Astrocyte of the cerebellum (primary cell): Measurements from ENCODE around the gene ZNF212.
"Not testable (repeated sequence)": the region's sequence is repeated elsewhere in the genome, so short reads cannot be mapped to it uniquely, and the experiment has no call there.

ENCODE experiments used
- DNase-seq: peaks from one replicate; pipeline ENCODE4 v3.0.0-alpha.2; 2011; ENCODE audit warnings: low read depth
- H3K4me3 ChIP-seq: 2 replicates; pipeline ENCODE4 v1.5.1; 2011; ENCODE audit warnings: mild to moderate bottlenecking, low read depth, low read length, moderate library complexity
- CTCF ChIP-seq: IDR thresholded peaks from 2 replicates; pipeline ENCODE4 v1.5.1; 2012; ENCODE audit warnings: low read length, low read depth, moderate library complexity, mild to moderate bottlenecking; ENCODE audit errors: missing control alignments
- in situ Hi-C: cut with HindIII; loops from 2 replicates; pipeline ENCODE4 v1.10.0; 2017; ENCODE audit warnings: low sequenced_read_pairs

The ZNF212 gene

GRCh38 chr7:149226840-149227494 is 12.5 kb upstream of the ZNF212 start:
- no peak overlapping the region for H3K4me3 ChIP-seq
- no peak for DNase-seq
- no peak for TF ChIP-seq CTCF
- in situ Hi-C loops: no loop called here

GRCh38 chr7:149228831-149229471 is 10.5 kb upstream of the ZNF212 start:
- DNase-seq: no peak
- TF ChIP-seq CTCF: no peak
- in situ Hi-C loops: no loop called here
- no peak overlapping the region for H3K4me3 ChIP-seq

- no peak for DNase-seq
- no peak for TF ChIP-seq CTCF
- H3K4me3 ChIP-seq: no peak overlapping the region
- in situ Hi-C loops: no loop called here
Observed at GRCh38 chr7:149229526-149229925, 9.9 kb upstream of the ZNF212 start.

GRCh38 chr7:149232362-149232761 is 7.1 kb upstream of the ZNF212 start:
- H3K4me3 ChIP-seq: no peak overlapping the region
- in situ Hi-C loops: no loop called here
- DNase-seq: no peak
- TF ChIP-seq CTCF: no peak

- in situ Hi-C loops, H3K4me3 ChIP-seq: not testable (repeated sequence)
- DNase-seq: peak; percentile 38
Observed at GRCh38 chr7:149233655-149234204, 5.7 kb upstream of the ZNF212 start.

- H3K4me3 ChIP-seq: no peak overlapping the region
- TF ChIP-seq CTCF: no peak
- in situ Hi-C loops: no loop called here
- no peak for DNase-seq
Observed at GRCh38 chr7:149237502-149237901, 1.9 kb upstream of the ZNF212 start.

- DNase-seq: no peak
- in situ Hi-C loops: no loop called here
- H3K4me3 ChIP-seq: no peak overlapping the region
- no peak for TF ChIP-seq CTCF
Observed at GRCh38 chr7:149238051-149238450, 1.4 kb upstream of the ZNF212 start.
